H9 (cell line): ENCODE results near the gene DYNLRB1. TPM values are rescaled to one million over a fixed set of nuclear protein-coding genes. Genes with fewer than 3 reads are reported as not detected.

ENCODE experiments used
- DNase-seq: peaks from one replicate; pipeline ENCODE4 v3.0.0-alpha.2; 2017
- H2AFZ ChIP-seq: one replicate; pipeline ENCODE4 v1.6.1; 2013; ENCODE audit warnings: mild to moderate bottlenecking, low read length, control low read depth, moderate library complexity
- H2AK5ac ChIP-seq: 2 replicates; pipeline ENCODE4 v1.6.1; 2013; ENCODE audit warnings: low read length, control low read depth, mixed read lengths; ENCODE audit not compliant: insufficient read length
- H2BK120ac ChIP-seq: one replicate; pipeline ENCODE4 v1.6.1; 2013; ENCODE audit warnings: low read depth, mild to moderate bottlenecking, low read length, control low read depth, inconsistent platforms; ENCODE audit not compliant: poor library complexity, severe bottlenecking
- H2BK12ac ChIP-seq: 2 replicates; pipeline ENCODE4 v1.6.1; 2013; ENCODE audit warnings: low read length, control low read depth, mixed read lengths, low read depth; ENCODE audit not compliant: insufficient read length
- H2BK15ac ChIP-seq: 2 replicates; pipeline ENCODE4 v1.6.1; 2013; ENCODE audit warnings: low read depth, low read length, control low read depth
- H2BK20ac ChIP-seq: one replicate; pipeline ENCODE4 v1.6.1; 2013; ENCODE audit warnings: low read depth, mild to moderate bottlenecking, low read length, control low read depth, inconsistent platforms; ENCODE audit not compliant: poor library complexity, severe bottlenecking
- H2BK5ac ChIP-seq: 2 replicates; pipeline ENCODE4 v1.6.1; 2013; ENCODE audit warnings: low read length, control low read depth, mixed read lengths; ENCODE audit not compliant: insufficient read length
- H3K14ac ChIP-seq: 2 replicates; pipeline ENCODE4 v1.6.1; 2013; ENCODE audit warnings: low read length, control low read depth; ENCODE audit not compliant: insufficient read depth
- H3K18ac ChIP-seq: 2 replicates; pipeline ENCODE4 v1.6.1; 2013; ENCODE audit warnings: low read depth, mild to moderate bottlenecking, mixed read lengths, low read length, control low read depth; ENCODE audit not compliant: insufficient read length
- H3K23ac ChIP-seq: 2 replicates; pipeline ENCODE4 v1.6.1; 2013; ENCODE audit warnings: low read length, control low read depth, mixed read lengths, low read depth; ENCODE audit not compliant: insufficient read length
- H3K23me2 ChIP-seq: 2 replicates; pipeline ENCODE4 v1.6.1; 2013; ENCODE audit warnings: low read depth, mild to moderate bottlenecking, mixed read lengths, low read length, control low read depth; ENCODE audit not compliant: insufficient read length, poor library complexity, severe bottlenecking
- H3K27ac ChIP-seq: 2 replicates; pipeline ENCODE4 v1.5.1; 2013; ENCODE audit warnings: low read length, control low read depth, mixed read lengths, low read depth; ENCODE audit not compliant: insufficient read length
- H3K27me3 ChIP-seq: 2 replicates; pipeline ENCODE4 v1.6.1; 2013; ENCODE audit warnings: low read length, control low read depth, inconsistent platforms; ENCODE audit not compliant: insufficient read depth
- H3K4ac ChIP-seq: 2 replicates; pipeline ENCODE4 v1.6.1; 2013; ENCODE audit warnings: low read depth, mild to moderate bottlenecking, control low read depth, inconsistent platforms, low read length, moderate library complexity
- H3K4me1 ChIP-seq: 2 replicates; pipeline ENCODE4 v1.6.1; 2013; ENCODE audit warnings: low read length, control low read depth, inconsistent platforms; ENCODE audit not compliant: insufficient read depth
- H3K4me2 ChIP-seq: 2 replicates; pipeline ENCODE4 v1.6.1; 2013; ENCODE audit warnings: low read length, control low read depth, mixed read lengths; ENCODE audit not compliant: insufficient read length, insufficient read depth
- H3K56ac ChIP-seq: 2 replicates; pipeline ENCODE4 v1.6.1; 2013; ENCODE audit warnings: low read depth, mild to moderate bottlenecking, mixed read lengths, low read length, control low read depth; ENCODE audit not compliant: insufficient read length
- H3K79me1 ChIP-seq: 2 replicates; pipeline ENCODE4 v1.6.1; 2013; ENCODE audit warnings: low read depth, mild to moderate bottlenecking, moderate library complexity, low read length, control low read depth, inconsistent platforms; ENCODE audit not compliant: insufficient read depth, poor library complexity, severe bottlenecking
- H3K79me2 ChIP-seq: 2 replicates; pipeline ENCODE4 v1.6.1; 2013; ENCODE audit warnings: low read length, control low read depth, inconsistent platforms; ENCODE audit not compliant: insufficient read depth
- H3K9ac ChIP-seq: 2 replicates; pipeline ENCODE4 v1.6.1; 2013; ENCODE audit warnings: low read length, control low read depth, mixed read lengths; ENCODE audit not compliant: insufficient read length; ENCODE audit errors: extremely low read depth
- H3K9me3 ChIP-seq: one replicate; pipeline ENCODE4 v1.6.1; 2013; ENCODE audit warnings: low read depth, low read length, inconsistent platforms; ENCODE audit not compliant: control insufficient read depth
- H3T11ph ChIP-seq: one replicate; pipeline ENCODE4 v1.6.1; 2013; ENCODE audit warnings: mild to moderate bottlenecking, low read length, control low read depth, inconsistent platforms
- H4K20me1 ChIP-seq: one replicate; pipeline ENCODE4 v1.6.1; 2013; ENCODE audit not compliant: control insufficient read depth, insufficient read length, insufficient read depth
- H4K5ac ChIP-seq: 2 replicates; pipeline ENCODE4 v1.6.1; 2013; ENCODE audit warnings: low read depth, mild to moderate bottlenecking, mixed read lengths, low read length, control low read depth; ENCODE audit not compliant: insufficient read length
- H4K8ac ChIP-seq: replicated peaks from 2 replicates; pipeline ENCODE4 v1.6.1; 2013; ENCODE audit warnings: low read length, control low read depth, mixed read lengths, low read depth; ENCODE audit not compliant: insufficient read length
- H4K91ac ChIP-seq: 2 replicates; pipeline ENCODE4 v1.6.1; 2013; ENCODE audit warnings: low read depth, mild to moderate bottlenecking, moderate library complexity, mixed read lengths, low read length, control low read depth; ENCODE audit not compliant: insufficient read length
- H3K27ac Mint-ChIP-seq, 3 experiments: 2 replicates in 2 of 3; 3 replicates in 1 of 3; pipeline ENCODE4 v1.8.0; 2020 to 2021; ENCODE audit warnings: mixed read lengths in 3 of 3, mild to moderate bottlenecking in 1 of 3, moderate library complexity in 1 of 3
- H3K27me3 Mint-ChIP-seq: 2 replicates; pipeline ENCODE4 v1.8.0; 2021; ENCODE audit warnings: low read depth, mild to moderate bottlenecking, moderate library complexity, mixed read lengths
- H3K36me3 Mint-ChIP-seq, 3 experiments: 2 replicates in 2 of 3; 3 replicates in 1 of 3; pipeline ENCODE4 v1.8.0; 2020 to 2021; ENCODE audit warnings: low read depth in 3 of 3, mixed read lengths in 3 of 3; ENCODE audit not compliant: insufficient read depth in 1 of 3
- H3K4me1 Mint-ChIP-seq, 2 experiments: 2 replicates each; pipeline ENCODE4 v1.8.0; 2020; ENCODE audit warnings: mixed read lengths in 2 of 2
- H3K4me3 Mint-ChIP-seq, 2 experiments: 2 replicates in 1 of 2; 3 replicates in 1 of 2; pipeline ENCODE4 v1.8.0; 2020 to 2021; ENCODE audit warnings: mild to moderate bottlenecking in 2 of 2, mixed read lengths in 2 of 2, moderate library complexity in 1 of 2
- H3K9me3 Mint-ChIP-seq, 2 experiments: 2 replicates in 1 of 2; 3 replicates in 1 of 2; pipeline ENCODE4 v1.8.0; 2020; ENCODE audit warnings: mild to moderate bottlenecking in 2 of 2, mixed read lengths in 2 of 2, moderate library complexity in 1 of 2
- CTCF ChIP-seq: fragments of 200-600 bp; sonication (generic); conservative IDR thresholded peaks from 3 replicates; pipeline ENCODE4 v1.8.0; 2021; ENCODE audit warnings: antibody characterized with exemption, mild to moderate bottlenecking
- WGBS: extraction: QIAGEN DNeasy Blood & Tissue Kit; methylation state at CpG from one replicate; pipeline ENCODE4 v1.1.7; 2013; ENCODE audit warnings: missing lambda C conversion rate, low lambda C conversion rate, mixed read lengths; ENCODE audit not compliant: insufficient read length; ENCODE audit errors: extremely low coverage; 5-methylcytosine and 5-hydroxymethylcytosine counted together
- total RNA-seq: library from RNA; stranded (reverse); gene quantifications from 2 replicates; pipeline ENCODE4 v1.2.1, GENCODE V29; 2021

The DYNLRB1 gene
- total RNA-seq, 1 experiment from 2014 or later, result 200 TPM

GRCh38 chr20:34472246-34472925 lies 43.8 kb upstream of the DYNLRB1 start:
- no peak overlapping the region for H2BK15ac ChIP-seq
- no peaks in the 10 kb centered on the region for H3K27me3 Mint-ChIP-seq
- H3K9me3 Mint-ChIP-seq, result peaks cover 0 to 4% of the 10 kb centered on the region in 2 experiments; a peak in 2 of 5 replicates
- no peak overlapping the region for H2BK120ac ChIP-seq
- H3K36me3 Mint-ChIP-seq, result peaks cover 42 to 80% (median 46%) of the 10 kb centered on the region in 3 experiments
- no peak overlapping the region for H2BK5ac ChIP-seq
- no peak overlapping the region for H3K18ac ChIP-seq
- H3K56ac ChIP-seq, result no peak overlapping the region
- H3K79me2 ChIP-seq, result no peaks in the 10 kb centered on the region
- no peak overlapping the region for H3K4me2 ChIP-seq
- no peaks in the 10 kb centered on the region for H3K9me3 ChIP-seq
- no peaks in the 10 kb centered on the region for H3K23me2 ChIP-seq
- no peaks in the 10 kb centered on the region for H3K4me1 ChIP-seq
- H4K91ac ChIP-seq, result no peak overlapping the region
- H3K4me1 Mint-ChIP-seq, result no peaks in the 10 kb centered on the region
- peak overlapping the region in 1 of 3 experiments; percentile 73; a peak in 1 of 7 replicates for H3K27ac Mint-ChIP-seq
- TF ChIP-seq CTCF, result no peak
- WGBS, result no CpG with 5 or more reads among the region's 6 CpGs
- H3K4ac ChIP-seq, result no peak overlapping the region
- H3K23ac ChIP-seq, result no peak overlapping the region
- H3K27ac ChIP-seq, result no peak overlapping the region
- no peak overlapping the region for H2AK5ac ChIP-seq
- no peak for DNase-seq
- no peak overlapping the region for H3K4me3 Mint-ChIP-seq
- H4K20me1 ChIP-seq, result no peaks in the 10 kb centered on the region
- no peak overlapping the region for H2AFZ ChIP-seq
- no peaks in the 10 kb centered on the region for H3K27me3 ChIP-seq
- H2BK12ac ChIP-seq, result no peak overlapping the region
- no peak overlapping the region for H3K14ac ChIP-seq
- no peak overlapping the region for H3K9ac ChIP-seq
- H3K79me1 ChIP-seq, result peaks cover 3% of the 10 kb centered on the region
- no peak overlapping the region for H3T11ph ChIP-seq
- no peak overlapping the region for H2BK20ac ChIP-seq
- no peak overlapping the region for H4K8ac ChIP-seq
- H4K5ac ChIP-seq, result no peak overlapping the region
